Fibroblast of lung (primary cell): ENCODE measurements around the gene TADA2A. TPM values are rescaled to one million over a fixed set of nuclear protein-coding genes. Genes with fewer than 3 reads are reported as not detected.

ENCODE experiments used
- DNase-seq, 2 donors: peaks; one replicate each; pipeline versions ENCODE4 v3.0.0 to v3.0.0-alpha.2; 2010; ENCODE audit warnings: low read depth in 2 of 2
- H2AFZ ChIP-seq: 2 replicates; pipeline ENCODE4 v1.5.1; 2012; ENCODE audit warnings: low read length, control low read depth, inconsistent platforms
- H3K27ac ChIP-seq: 2 replicates; pipeline ENCODE4 v1.5.1; 2011; ENCODE audit warnings: low read length, control low read depth; ENCODE audit not compliant: insufficient read depth
- H3K27me3 ChIP-seq: 2 replicates; pipeline ENCODE4 v1.5.1; 2011; ENCODE audit warnings: mild to moderate bottlenecking, low read length; ENCODE audit not compliant: control insufficient read depth, insufficient read depth
- H3K36me3 ChIP-seq: 2 replicates; pipeline ENCODE4 v1.5.1; 2011; ENCODE audit warnings: low read length; ENCODE audit not compliant: control insufficient read depth, insufficient read depth
- H3K4me1 ChIP-seq: 2 replicates; pipeline ENCODE4 v1.5.1; 2011; ENCODE audit warnings: low read length; ENCODE audit not compliant: control insufficient read depth, insufficient read depth; ENCODE audit errors: extremely low read depth
- H3K4me2 ChIP-seq: 2 replicates; pipeline ENCODE4 v1.5.1; 2011; ENCODE audit warnings: low read length, control low read depth; ENCODE audit not compliant: insufficient read depth; ENCODE audit errors: extremely low read depth
- H3K4me3 ChIP-seq, 4 experiments: fragments of 200-600 bp in 1 of 4; sonication (generic) in 1 of 4; replicated peaks in 1 of 4; 2 replicates each; pipeline ENCODE4 v1.5.1; 2011 to 2016; ENCODE audit warnings: low read length in 4 of 4, low read depth in 3 of 4, mild to moderate bottlenecking in 3 of 4, control low read depth in 2 of 4, inconsistent platforms in 1 of 4, mixed read lengths in 1 of 4; ENCODE audit not compliant: insufficient read depth in 1 of 4; ENCODE audit errors: control extremely low read depth in 1 of 4
- H3K79me2 ChIP-seq: 2 replicates; pipeline ENCODE4 v1.5.1; 2012; ENCODE audit warnings: mild to moderate bottlenecking, low read length, inconsistent platforms; ENCODE audit not compliant: control insufficient read depth, insufficient read depth
- H3K9ac ChIP-seq: 2 replicates; pipeline ENCODE4 v1.5.1; 2011; ENCODE audit warnings: mild to moderate bottlenecking, low read length, control low read depth; ENCODE audit not compliant: insufficient read depth
- H3K9me3 ChIP-seq: 2 replicates; pipeline ENCODE4 v1.5.1; 2012; ENCODE audit warnings: low read depth, low read length; ENCODE audit not compliant: control insufficient read depth, insufficient read depth
- H4K20me1 ChIP-seq: 2 replicates; pipeline ENCODE4 v1.5.1; 2011; ENCODE audit warnings: low read length; ENCODE audit not compliant: control insufficient read depth, insufficient read depth; ENCODE audit errors: extremely low read depth
- CTCF ChIP-seq, 2 donors: IDR thresholded peaks in 1 of 2; conservative IDR thresholded peaks in 1 of 2; 1 replicate in 1 of 2; 2 replicates in 1 of 2; pipeline ENCODE4 v1.5.1; 2011 to 2012; ENCODE audit warnings: low read length in 2 of 2, control low read depth in 1 of 2, inconsistent platforms in 1 of 2, low read depth in 1 of 2, mild to moderate bottlenecking in 1 of 2
- EZH2 ChIP-seq: IDR thresholded peaks from 2 replicates; pipeline ENCODE4 v1.5.1; 2012; ENCODE audit warnings: low read length, control low read depth, mild to moderate bottlenecking; ENCODE audit errors: missing control alignments
- polyA plus RNA-seq, 2 donors: library from polyadenylated mRNA; depleted of rRNA in 1 of 2; stranded (reverse) in 1 of 2; unstranded in 1 of 2; fragments of >200 nt; gene quantifications; 2 replicates each; pipeline ENCODE4 v1.2.1, GENCODE V29; 2011 to 2012; ENCODE audit warnings: missing spikeins in 1 of 2
- total RNA-seq: library from RNA; depleted of rRNA; stranded (reverse); fragments of >200 nt; gene quantifications from 2 replicates; pipeline ENCODE4 v1.2.1, GENCODE V29; 2014

TADA2A gene
- total and polyA plus RNA-seq, 2 donors (not counting 1 experiment from before 2014, with no cell fraction given), result 18.7 to 23.9 TPM

- no peaks in the 10 kb centered on the region for H3K9me3 ChIP-seq
- TF ChIP-seq EZH2, result no peak
- no peak for TF ChIP-seq CTCF (conservative IDR thresholded peaks at IDR 0.05 in 1 of 2, IDR thresholded peaks at IDR 0.05 in 1 of 2; ENCODE audit: low read depth in 1 of 2, low read length in 2 of 2)
- H3K4me1 ChIP-seq, result peaks cover 21% of the 10 kb centered on the region
- H3K27ac ChIP-seq, result peak overlapping the region; percentile 98
- peak overlapping the region; percentile 94 for H3K4me2 ChIP-seq
- H3K4me3 ChIP-seq, result peak overlapping the region; percentile 16 to 91 (median 87)
- H3K27me3 ChIP-seq, result no peaks in the 10 kb centered on the region
- peak; percentile 77 to 98 for DNase-seq
- H4K20me1 ChIP-seq, result no peaks in the 10 kb centered on the region
- peaks cover 77% of the 10 kb centered on the region for H3K79me2 ChIP-seq
- no peak overlapping the region for H3K9ac ChIP-seq
- H3K36me3 ChIP-seq, result peaks cover 2% of the 10 kb centered on the region
- H2AFZ ChIP-seq, result no peak overlapping the region
Measured at GRCh38 chr17:37493249-37494027, 86.8 kb downstream of the TADA2A start.

- TF ChIP-seq CTCF (conservative IDR thresholded peaks at IDR 0.05 in 1 of 2, IDR thresholded peaks at IDR 0.05 in 1 of 2; ENCODE audit: low read depth in 1 of 2, low read length in 2 of 2) (no peak), EZH2 (no peak)
- H3K27me3 ChIP-seq, result no peaks in the 10 kb centered on the region
- H3K4me2 ChIP-seq, result peak overlapping the region; percentile 69
- DNase-seq, result peak in 1 of 2 donors; percentile 18
- peak overlapping the region; percentile 26 for H3K9ac ChIP-seq
- H3K4me3 ChIP-seq, result peak overlapping the region in 1 of 4 experiments; percentile 24
- no peaks in the 10 kb centered on the region for H3K9me3 ChIP-seq
- no peak overlapping the region for H2AFZ ChIP-seq
- peaks cover 2% of the 10 kb centered on the region for H3K36me3 ChIP-seq
- peaks cover 16% of the 10 kb centered on the region for H3K4me1 ChIP-seq
- H4K20me1 ChIP-seq, result no peaks in the 10 kb centered on the region
- H3K79me2 ChIP-seq, result peaks cover 87% of the 10 kb centered on the region
- peak overlapping the region; percentile 98 for H3K27ac ChIP-seq
Measured at GRCh38 chr17:37494401-37494831, 87.7 kb downstream of the TADA2A start.

- Histone ChIP-seq H2AFZ (no peak overlapping the region), H3K9me3 (no peaks in the 10 kb centered on the region), H3K4me1 (peaks cover 16% of the 10 kb centered on the region), H3K4me3 (no peak overlapping the region), H4K20me1 (no peaks in the 10 kb centered on the region), H3K27ac (no peak overlapping the region), H3K4me2 (no peak overlapping the region), H3K36me3 (peaks cover 2% of the 10 kb centered on the region), H3K9ac (no peak overlapping the region), H3K79me2 (peaks cover 92% of the 10 kb centered on the region), H3K27me3 (no peaks in the 10 kb centered on the region)
- no peak for DNase-seq
- no peak for TF ChIP-seq CTCF (conservative IDR thresholded peaks at IDR 0.05 in 1 of 2, IDR thresholded peaks at IDR 0.05 in 1 of 2; ENCODE audit: low read depth in 1 of 2, low read length in 2 of 2)
- no peak for TF ChIP-seq EZH2
Measured at GRCh38 chr17:37494971-37495370, 88.3 kb downstream of the TADA2A start.
